ENCODE results near the gene REPS1.

DNA sequence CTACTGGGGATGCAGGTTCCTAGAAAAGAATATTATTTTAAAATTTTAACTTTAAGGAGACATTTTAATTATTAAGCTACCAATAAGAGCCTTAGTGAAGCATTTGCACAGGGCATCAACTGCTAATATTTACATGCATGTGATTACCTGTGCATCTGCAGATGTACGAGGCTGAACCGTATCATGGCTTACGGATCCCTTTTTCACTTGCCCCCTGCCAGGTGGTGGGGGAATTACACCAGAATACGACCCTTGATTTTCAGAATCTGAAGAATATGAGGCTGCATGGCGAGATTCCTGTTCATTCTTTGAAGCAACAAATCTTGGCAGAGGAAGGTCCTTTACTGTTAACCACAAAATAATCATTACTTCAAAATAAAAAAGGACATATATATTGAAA is 42.7 kb downstream of the REPS1 start:
- TF ChIP-seq, protein P1, sequence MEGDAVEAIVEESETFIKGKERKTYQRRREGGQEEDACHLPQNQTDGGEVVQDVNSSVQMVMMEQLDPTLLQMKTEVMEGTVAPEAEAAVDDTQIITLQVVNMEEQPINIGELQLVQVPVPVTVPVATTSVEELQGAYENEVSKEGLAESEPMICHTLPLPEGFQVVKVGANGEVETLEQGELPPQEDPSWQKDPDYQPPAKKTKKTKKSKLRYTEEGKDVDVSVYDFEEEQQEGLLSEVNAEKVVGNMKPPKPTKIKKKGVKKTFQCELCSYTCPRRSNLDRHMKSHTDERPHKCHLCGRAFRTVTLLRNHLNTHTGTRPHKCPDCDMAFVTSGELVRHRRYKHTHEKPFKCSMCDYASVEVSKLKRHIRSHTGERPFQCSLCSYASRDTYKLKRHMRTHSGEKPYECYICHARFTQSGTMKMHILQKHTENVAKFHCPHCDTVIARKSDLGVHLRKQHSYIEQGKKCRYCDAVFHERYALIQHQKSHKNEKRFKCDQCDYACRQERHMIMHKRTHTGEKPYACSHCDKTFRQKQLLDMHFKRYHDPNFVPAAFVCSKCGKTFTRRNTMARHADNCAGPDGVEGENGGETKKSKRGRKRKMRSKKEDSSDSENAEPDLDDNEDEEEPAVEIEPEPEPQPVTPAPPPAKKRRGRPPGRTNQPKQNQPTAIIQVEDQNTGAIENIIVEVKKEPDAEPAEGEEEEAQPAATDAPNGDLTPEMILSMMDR (IDR thresholded peaks at IDR 0.05): no peak
- TF ChIP-seq EZH2 (IDR thresholded peaks at IDR 0.05; ENCODE audit: borderline replicate concordance, insufficient read depth, low read depth, low read length, poor library complexity, severe bottlenecking): no peak
